GM18508 (cell line): ENCODE data around the gene RPUSD1.

Experiments used
- ATAC-seq: cut with Tn5 transposase; IDR thresholded peaks from one replicate; pipeline ENCODE4 v1.9.1; 2021; ENCODE audit warnings: moderate number of reproducible peaks; ENCODE audit not compliant: insufficient read depth, unreplicated experiment

RPUSD1 gene

DNA sequence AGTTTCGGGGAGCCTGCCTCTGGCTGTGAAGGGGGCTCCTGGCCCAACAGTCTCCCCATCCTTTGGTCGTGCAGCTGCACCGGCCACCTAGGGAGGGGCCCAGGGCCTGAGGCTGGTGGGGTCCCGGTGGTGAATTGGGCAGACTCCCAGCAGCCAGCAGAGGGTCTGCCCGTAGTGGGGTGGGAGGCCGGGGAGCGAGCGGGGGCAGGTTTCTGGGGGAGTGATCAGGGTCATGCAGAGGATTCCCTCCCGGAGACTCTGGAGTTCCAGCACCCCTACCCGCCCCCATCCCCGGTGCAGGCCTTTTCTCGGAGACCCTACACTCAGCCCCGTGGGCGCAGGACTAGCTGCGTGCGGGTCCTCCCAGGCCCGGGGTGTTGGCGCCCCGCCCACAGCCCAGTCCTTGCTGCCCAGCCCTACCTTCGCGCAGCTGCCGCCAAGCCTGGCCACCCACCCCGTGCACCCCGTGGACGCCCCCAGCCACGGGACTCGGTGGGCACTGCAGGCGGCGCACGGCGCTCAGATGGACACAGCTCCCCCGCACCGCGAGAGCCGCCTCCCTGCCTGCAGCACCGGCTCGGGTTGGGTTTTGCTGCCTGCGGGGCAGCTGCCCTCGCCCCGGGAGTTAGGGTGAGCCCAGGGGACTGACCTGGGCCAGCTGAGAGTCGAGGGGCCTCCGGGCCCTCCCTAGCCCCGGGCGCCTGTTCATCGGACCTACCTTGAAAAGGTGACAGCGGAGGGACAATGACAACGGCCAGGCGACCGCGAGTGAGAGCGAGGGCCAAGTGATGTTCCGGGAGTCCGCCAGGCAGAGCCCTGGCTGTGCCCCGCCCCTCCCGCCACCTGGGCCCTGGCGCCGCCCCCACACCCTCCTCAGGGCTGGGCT lies 12.0 kb upstream of the RPUSD1 start, which contains the start of gene GNG13:
TSS of gene GNG13 (minus strand) at position 787 of the 886 bp plus-strand sequence. CDS start 1,657 bp downstream, outside the sequence.
- no peak for ATAC-seq

DNA sequence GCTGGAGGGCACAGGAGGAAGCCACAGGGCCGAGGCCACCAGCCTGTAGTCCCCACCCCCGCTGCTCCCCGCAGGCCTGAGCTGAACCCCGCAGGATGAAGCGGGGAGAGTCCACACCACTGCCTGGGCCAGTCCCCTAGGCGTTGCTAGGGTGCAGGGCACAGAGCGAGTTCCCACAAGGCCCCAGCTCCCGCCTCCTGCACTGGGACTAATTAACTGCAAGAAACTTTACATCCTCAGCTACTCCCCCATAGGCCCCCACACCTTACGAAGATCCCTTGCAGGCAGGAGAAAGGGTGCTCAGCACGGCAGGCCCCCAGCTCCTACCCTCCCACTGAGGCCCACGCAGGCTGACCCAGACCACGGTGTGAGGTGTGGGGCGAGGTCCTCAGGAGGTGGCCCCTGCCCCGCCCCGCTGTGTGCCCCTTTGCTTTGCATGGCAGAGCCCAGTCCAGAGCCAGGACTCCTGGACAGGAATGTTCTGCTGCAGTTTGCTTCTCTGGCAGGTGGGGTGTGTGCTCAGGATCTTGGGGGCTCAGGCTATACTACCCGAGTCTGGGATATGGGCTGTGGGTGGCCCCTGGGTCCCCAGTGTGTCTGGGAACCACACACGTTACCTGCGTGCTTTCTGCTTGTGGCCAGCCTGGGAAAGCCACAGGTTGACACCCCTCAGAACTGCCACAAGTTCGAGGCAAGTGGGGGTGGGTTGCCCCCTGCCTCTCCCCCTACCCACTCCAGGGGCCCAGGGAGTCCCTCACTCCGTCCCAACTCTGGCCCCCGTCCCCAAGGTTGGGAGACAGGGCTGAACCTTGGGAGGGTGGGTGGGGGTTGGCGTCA lies 11.1 kb upstream of the RPUSD1 start:
- ATAC-seq: no peak

DNA sequence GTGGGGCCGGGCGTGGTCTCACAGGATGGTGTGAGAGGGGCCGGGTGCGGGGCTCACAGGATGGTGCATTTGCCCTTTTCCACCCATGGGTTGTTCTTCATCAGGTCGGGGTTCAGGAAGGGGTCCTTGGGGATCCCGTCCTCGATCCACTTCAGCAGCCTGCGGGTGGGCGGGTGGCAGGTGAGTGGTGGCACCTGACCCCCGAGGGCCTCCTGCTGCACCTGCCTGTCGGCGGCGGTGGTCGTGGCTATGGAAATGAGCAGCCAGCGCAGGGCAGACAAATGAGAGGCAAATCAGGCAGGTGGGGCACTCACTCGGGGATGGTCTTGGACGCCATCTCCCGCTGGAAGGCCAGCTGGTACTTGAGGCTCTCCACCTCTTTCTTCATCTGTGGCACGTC lies 10.5 kb upstream of the RPUSD1 start:
- ATAC-seq: no peak

DNA sequence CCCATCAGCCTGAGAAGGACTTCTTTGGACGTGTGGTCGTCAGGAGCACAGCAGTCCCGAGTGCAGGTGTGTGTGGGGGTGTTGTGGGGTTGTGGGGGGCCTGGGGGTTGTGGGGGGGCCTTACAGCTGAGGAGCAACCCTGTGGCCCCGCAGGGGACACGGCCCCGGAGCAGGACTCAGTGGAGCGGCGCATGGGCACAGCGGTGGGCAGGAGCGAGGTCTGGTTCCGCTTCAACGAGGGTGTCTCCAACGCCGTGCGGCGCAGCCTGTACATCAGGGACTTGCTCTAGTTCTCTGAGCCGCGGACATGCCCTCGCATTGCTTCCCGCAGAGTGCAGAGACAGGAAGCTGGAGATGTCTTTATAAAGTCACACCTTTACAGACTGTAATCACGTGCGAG lies 9.5 kb upstream of the RPUSD1 start:
- ATAC-seq: no peak

DNA sequence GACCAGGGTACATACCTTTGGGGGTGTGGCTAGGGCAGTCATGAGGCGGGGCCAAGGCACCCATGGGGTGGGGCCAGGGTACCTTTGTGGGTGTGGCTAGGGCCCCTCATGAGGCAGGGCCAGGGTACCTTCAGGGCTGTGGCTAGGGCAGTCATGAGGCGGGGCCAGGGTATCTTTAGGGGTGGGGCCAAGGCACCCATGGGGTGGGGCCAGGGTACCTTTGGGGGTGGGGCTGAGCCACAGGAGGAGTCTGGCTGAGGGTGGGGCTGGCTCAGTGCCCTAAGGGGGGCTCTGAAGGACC lies 8.9 kb upstream of the RPUSD1 start:
- no peak for ATAC-seq

DNA sequence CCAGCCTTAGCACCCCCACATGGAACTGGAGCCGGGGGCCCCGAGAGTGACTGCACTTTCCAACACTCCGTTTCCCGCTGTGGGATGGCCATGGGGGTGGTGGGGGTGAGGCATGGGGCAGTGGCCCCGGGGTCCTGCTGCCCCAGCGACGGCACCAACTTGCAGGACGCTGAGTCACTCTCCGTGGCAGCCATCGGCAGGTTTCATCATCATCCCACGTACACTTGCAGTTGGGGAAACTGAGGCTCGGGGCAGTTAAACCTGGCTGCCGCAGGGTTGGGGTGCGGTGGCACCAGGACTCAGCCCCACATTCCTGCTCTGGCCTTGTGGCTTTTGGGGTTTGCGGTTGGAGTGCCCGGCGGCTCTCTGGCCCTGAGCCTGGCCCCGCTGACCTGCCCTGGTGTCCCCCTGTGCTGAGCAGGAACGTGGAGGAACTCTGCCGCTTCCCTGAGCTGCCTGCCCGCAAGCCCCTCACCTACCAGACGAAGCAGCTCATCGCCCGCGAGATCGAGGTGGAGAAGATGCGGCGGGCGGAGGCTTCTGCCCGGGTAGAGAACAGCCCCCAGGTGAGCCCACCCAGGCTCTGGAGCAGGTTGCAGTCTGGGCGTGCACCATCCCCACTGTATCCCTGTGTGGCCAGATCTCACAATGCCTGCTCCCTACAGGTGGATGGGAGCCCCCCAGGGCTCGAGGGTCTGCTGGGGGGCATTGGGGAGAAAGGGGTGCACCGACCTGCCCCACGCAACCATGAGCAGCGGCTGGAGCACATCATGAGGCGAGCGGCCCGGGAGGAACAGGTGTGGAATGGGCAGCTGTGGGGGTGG lies 8.3 kb upstream of the RPUSD1 start:
- ATAC-seq: no peak

DNA sequence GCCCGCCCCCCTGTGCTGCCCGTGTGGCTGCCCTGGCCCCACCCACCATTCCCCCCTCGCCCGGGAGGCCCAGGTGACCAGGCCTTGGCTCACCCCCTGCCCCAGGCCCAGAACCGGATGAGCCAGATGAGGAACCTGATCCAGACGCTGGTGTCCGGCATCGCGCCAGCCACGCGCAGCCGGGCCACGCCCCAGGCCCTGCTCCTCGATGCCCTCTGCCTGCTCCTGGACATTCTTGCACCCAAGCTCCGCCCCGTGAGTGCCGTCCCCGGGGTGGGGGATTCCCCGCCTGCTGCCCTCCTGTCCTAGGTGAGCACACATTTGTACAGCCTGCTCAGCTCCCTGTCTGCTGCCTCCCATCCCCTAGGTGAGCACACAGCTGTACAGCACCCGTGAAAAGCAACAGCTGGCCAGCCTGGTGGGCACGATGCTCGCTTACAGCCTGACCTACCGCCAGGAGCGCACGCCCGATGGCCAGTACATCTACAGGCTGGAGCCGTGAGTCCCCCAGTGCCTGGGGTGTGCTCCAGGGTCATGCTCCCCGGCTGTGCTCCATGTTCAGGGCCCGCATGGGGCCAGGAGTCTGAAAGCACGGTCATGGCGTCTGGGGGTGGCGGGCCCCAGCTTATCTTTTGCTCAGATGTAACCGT lies 7.5 kb upstream of the RPUSD1 start:
- no peak for ATAC-seq

DNA sequence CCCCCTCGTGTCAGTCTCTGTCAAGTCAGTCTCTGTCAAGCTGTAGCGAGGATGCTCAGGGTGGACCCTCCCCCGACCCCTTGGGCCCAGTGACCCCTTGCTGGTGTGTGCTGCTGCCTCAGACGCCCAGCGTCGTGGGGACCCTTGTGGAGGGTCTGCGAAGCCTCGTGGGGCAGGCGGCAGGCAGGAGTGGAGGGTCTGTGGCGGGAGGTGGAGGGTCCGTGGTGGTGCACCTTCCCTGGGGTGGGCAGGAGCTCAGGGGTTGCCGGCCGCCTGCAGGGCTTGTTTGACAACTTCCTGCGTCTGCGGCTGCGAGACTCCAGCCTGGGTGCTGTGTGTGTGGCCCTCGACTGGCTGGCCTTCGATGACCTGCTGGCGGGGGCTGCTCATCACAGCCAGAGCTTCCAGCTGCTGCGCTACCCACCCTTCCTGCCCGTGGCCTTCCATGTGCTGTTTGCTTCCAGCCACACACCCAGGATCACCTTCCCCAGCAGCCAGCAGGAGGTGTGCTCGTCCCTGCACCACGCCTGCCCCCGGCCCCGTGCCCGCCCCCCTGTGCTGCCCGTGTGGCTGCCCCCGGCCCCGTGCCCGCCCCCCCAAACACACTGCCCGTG lies 6.8 kb upstream of the RPUSD1 start:
- ATAC-seq: no peak

DNA sequence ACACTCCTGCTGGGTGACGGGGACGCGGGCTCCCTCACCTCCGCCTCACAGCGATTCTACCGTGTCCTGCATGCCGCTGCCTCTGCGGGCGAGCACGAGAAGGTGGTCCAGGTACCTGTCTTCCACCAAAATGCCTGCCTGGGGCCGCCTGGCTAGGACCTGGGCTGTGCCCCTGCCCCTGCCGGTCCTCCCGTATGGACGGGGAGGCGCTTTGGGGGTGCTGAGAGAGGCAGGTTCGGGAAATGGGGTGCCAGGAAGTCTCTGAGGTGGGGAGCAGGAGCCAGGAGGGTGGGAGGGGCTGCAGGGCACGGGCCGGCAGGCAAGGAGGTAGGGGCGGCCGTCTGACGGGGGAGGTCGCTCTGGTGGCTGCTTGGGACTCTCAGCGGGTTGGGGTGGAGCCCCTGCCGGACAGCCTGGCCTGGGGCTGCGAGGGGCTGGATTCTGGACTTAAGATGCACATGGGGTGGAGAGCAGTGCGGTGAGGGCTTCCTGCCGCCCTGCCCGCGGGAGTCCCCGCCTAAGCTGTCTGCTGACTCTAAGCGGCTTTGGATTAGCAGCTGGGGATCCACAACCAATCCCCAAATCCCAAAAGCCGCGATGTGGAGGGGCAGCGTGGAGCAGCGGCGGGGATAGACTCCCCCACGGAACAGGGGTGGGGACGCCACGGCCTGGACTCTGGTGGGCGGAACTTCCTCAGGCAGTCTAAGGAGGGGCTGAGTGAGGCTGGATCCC lies 6.1 kb upstream of the RPUSD1 start:
- no peak for ATAC-seq

DNA sequence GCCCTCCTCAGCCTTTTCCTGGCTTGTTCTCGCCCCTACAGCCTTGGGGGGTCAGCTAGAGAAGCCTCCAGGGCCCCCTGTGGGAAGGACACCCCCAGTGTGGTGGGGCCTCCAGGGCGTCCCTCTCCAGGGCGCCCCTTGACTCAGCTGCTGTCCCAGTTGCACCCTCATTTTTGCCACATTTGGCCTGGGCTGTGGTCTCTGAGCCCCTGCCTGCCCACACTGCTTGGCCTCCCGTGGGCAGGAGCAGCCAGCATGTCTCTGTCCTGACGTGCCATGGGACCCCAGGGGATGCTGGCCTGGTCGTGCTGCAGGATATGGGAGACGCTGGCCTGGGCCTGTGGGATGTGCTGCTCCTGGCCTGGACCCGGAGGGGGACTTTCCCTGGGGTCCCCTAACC lies 5.2 kb upstream of the RPUSD1 start:
- no peak for ATAC-seq

DNA sequence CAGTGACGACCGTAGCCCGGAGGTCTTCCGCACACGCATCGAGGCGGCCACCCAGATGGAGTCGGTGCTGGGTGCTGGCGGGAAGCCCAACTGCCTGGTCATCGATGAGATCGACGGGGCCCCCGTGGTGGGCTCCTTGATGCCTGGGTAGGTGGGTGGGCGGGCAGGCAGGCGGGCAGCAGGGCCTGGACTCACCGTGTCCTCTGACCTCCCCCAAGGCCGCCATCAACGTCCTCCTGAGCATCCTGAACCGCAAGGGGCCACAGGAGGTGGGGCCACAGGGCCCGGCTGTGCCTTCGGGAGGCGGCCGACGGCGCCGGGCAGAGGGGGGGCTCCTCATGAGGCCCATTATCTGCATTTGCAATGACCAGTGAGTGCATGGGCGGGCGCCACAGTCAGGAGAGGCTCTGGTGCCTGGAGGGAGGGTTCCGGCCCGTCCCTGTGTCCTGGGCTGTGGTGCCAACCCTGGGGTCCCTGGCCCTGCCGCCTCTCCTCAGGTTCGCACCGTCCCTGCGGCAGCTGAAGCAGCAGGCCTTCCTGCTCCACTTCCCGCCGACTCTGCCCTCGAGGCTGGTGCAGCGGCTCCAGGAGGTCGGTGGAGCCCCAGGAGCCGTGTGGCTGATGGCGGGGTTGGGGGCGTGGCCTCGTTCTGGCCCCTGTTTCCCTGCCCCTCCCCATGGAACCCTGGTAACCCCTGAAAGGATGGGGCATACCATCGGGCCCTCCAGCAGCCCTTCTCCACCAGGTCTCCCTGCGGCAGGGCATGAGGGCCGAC lies 4.2 kb upstream of the RPUSD1 start:
- no peak for ATAC-seq

DNA sequence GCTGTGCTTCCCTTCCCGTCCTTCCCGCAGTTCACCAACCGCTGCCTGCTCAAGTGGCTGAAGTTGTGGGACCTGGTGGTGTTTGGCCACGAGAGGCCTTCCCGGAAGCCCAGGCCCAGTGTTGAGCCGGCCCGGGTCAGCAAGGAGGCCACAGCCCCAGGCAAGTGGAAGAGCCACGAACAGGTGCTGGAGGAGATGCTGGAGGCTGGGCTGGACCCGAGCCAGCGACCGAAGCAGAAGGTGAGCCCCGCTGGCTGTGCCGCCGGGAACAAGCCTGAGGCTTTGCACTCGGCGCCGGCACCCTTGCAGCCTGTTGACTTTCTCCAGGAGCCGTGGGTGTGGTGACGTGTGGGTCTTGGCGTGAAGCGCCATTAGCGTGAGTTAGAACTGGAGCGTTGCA lies 3.0 kb upstream of the RPUSD1 start:
- ATAC-seq: no peak

DNA sequence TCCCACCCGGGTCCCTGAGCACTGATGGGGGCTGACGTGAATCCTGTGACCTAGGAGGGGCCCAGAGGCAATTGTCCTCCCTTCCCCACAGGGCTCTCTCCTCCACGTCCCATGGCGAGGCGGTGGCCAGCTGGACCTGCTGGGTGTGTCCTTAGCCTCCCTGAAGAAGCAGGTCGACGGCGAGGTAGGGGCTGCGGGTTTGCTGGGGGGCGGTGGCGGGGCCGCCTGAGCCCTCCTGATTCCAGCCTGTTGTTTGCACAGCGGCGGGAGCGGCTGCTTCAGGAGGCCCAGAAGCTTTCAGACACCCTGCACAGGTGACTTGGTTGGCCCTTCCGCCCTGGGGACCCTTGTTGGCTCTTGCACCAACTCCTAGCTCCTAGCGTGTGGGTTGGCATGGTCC lies 1.9 kb upstream of the RPUSD1 start:
- ATAC-seq: no peak

DNA sequence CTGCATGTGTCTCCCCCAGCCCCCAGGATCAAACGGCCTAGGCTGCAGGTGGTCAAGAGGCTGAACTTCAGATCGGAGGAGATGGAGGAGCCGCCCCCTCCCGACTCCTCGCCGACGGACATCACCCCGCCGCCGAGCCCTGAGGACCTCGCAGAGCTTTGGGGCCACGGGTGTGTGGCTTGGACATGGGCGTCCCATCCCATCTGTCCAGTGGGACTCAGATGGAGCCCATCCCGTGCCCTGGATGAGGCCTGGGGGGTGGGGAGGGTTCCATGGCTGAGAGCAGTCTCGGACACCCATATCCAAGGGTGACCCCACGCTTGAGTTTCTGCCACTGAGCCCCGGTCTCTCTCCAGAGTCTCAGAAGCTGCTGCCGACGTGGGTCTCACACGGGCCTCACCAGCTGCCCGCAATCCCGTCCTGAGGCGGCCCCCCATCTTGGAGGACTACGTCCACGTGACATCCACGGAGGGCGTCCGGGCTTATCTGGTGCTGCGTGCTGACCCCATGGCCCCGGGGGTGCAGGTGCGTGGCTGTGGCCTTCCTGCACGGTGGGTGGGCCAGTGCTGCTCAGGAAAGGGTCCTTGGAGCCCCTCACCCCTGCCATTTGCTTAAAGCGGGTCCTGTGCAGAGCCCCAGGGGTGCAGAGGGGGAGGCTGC lies 1.1 kb upstream of the RPUSD1 start:
- no peak for ATAC-seq

DNA sequence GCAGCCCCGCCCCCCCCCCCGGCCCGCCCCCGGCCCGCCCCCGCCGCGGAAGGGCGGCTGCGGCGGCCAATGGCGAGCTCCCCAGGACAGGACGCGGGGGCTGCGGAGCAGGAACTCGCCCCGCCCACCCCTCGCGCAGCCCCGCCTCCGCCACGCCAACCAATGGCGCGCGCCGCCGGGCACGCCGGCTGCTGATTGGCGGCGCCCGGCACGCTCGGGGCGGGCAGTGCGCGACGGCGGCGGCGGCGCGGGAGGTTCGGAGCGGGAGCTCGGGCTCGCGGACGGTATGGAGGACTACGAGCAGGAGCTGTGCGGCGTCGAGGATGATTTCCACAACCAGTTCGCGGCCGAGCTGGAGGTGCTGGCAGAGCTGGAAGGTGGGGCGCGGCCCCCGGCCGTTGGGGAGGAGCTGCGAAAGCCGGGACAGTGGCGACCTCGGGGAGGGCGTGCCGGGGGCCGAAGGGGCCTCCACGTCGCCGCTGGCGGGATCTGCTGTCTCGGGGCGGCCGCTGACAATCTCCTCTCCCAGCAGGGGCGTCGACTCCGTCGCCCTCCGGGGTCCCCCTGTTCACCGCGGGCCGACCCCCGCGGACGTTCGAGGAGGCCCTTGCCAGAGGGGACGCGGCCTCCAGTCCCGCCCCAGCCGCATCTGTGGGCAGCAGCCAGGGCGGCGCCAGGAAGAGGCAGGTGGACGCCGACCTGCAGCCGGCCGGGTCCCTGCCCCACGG lies 382 bp upstream of the RPUSD1 start, which contains the start of gene CHTF18:
TSS of gene CHTF18 (plus strand) at position 222 of the 728 bp plus-strand sequence. CDS start at position 287, 65 bp downstream.
- no peak for ATAC-seq

DNA sequence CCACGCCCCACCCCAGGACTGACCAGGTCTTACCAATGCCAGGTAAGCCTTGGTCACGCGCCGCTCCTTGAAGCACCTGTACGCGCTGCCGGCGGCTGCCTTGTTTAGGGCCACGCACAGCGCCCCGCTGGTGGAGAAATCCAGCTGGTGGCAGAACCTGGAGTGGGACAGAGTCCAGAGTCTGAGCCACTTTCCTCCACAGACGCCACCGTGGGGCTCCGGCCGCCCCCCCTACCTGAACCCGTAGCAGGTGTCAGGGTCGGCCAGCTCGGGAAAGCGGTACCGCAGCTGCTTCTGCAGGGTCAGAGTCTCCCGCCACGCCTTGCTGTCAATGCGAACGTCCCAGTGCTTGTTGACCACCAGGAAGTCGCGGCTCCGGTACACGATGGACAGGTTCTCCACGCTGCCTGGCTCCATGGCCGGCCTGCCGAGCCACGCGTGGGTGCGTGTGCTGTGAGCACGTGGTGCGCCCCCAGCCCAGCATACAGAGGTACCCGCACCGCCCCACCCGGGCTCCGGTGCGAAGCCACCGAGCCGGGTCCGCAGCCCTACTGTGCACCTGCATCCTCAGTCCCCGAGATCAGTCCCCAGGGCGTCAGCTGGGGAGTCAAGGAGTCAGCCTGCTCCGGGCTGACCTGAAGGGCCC lies 737 bp downstream of the RPUSD1 start:
- ATAC-seq: no peak
